Inflammatory macrophage treated with lipopolysaccharide for 1 hour (primary cell): Measurements from ENCODE around the gene LIPC.
A peak's percentile ranks its signal among the peaks of the same experiment; 100 is the strongest.

Source experiments
- DNase-seq, 2 donors: peaks; one replicate each; pipeline ENCODE4 v3.0.0-alpha.2; 2020 to 2022

Gene LIPC

DNA sequence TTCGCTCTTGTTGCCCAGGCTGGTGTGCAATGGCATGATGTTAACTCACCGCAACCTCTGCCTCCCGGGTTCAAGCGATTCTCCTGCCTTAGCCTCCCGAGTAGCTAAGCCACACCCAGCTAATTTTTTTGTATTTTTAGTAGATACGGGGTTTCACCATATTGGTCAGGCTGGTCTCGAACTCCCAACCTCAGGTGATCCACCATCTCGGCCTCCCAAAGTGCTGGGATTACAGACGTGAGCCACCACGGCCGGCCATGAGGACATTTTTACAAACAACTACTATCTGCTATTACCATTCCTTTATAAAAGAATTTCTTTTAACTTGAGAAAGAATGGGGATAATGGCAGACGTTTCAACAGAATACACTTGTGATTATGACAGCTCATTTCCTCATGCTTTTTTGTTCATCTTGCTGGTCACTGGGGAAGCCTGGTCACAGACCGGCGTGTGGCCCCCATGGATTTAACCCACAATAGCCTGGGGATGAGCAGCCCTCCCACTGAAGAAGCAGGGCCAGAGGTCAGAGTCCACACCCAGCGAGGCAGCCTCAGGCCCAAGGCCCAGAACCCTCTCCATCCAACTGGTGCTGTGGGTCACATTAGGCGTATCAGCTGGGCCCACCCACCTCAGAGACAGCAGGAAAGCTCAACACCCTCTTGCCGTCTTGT is 112.0 kb downstream of the LIPC start:
- DNase-seq = peak; percentile 44 to 81

DNA sequence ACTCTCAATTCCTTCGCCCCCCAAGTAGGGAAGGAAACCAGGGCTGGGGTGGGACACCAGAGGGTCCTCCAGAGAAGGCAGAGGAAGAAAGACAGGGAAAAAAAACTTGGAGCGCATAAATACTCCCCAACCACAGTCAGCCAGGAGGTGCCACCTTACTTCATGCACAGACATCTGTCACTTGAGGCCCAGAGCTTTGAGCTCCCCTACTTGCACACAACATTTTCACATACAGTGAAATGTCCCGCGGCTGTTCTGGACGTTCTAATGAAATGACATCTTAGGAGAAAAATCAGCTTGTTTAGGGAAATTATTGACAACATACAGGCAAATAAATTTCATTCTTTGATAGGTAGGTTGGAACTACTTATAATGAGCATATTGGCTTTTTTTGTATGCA is 113.0 kb downstream of the LIPC start:
- no peak for DNase-seq

- DNase-seq = peak in 1 of 2 donors; percentile 44
Observed at GRCh38 chr15:58545307-58546065, 113.7 kb downstream of the LIPC start.

DNA sequence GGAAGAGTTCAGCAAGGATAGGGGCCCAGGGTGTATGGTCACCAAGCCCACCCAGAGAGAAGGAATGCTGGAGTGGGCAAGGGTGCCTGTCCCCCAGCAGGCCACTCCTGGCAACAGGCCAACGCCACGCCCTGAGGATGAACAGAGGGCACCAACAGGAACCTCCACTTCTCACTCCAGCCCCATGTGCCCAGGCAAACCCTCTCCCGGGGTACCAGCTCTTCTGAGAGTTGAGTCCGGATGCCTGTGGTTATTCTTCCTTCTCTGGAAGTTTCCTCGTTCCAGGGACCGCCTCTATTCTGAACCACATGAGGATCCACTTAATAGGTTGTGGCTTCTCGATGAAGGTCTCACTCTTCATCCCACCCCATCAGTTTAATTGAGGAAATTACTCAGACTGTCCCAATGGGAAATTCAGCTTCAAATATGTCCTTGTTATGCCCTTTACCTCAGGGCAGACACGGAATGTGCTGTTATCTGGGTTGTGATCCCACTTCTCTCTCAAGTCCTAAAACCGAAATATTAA is 114.3 kb downstream of the LIPC start:
- DNase-seq = no peak

- DNase-seq = no peak
Observed at GRCh38 chr15:58546635-58547627, 115.1 kb downstream of the LIPC start.

GRCh38 chr15:58547628-58548307 is 116.0 kb downstream of the LIPC start:
- DNase-seq = no peak

GRCh38 chr15:58548308-58549012 is 116.7 kb downstream of the LIPC start:
- no peak for DNase-seq

- DNase-seq = no peak
Observed at GRCh38 chr15:58549013-58549784, 117.4 kb downstream of the LIPC start.

GRCh38 chr15:58549785-58550074 is 117.9 kb downstream of the LIPC start:
- no peak for DNase-seq

DNA sequence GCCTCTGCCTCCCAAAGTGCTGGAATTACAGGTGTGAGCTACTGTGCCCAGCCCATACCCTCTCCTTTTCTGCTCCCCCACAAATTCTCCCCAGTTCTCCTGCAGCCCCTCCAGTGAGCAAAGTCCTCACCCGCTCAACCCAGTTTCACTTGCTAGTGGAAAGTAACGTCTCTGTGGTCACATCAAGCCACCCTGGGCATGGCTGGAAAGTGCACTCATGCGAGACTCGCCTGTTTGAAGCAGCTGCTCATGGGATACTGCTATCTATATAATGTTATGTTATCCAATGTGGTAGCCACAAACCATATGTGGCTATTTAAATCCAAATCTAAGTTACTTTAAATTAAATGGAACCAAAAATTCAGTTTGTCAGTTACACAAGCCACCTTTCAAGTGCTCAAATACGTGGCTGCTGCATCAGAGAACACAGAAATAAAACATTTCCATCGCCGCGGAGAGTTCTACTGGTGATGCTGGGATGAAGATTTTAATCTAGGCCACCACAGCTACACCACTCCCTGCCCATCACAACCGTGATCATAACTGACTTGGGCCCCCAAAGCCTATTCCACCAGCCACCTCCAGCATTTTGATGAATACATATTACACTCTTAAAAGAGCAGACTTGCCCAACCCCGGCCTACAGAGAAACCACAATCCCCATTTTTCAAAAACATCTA is 119.4 kb downstream of the LIPC start:
- DNase-seq = no peak

- peak; percentile 63 to 87 for DNase-seq
Observed at GRCh38 chr15:58551764-58552504, 120.1 kb downstream of the LIPC start.

GRCh38 chr15:58552505-58553364 is 120.9 kb downstream of the LIPC start:
- no peak for DNase-seq

- no peak for DNase-seq
Observed at GRCh38 chr15:58553365-58553918, 121.7 kb downstream of the LIPC start.

DNA sequence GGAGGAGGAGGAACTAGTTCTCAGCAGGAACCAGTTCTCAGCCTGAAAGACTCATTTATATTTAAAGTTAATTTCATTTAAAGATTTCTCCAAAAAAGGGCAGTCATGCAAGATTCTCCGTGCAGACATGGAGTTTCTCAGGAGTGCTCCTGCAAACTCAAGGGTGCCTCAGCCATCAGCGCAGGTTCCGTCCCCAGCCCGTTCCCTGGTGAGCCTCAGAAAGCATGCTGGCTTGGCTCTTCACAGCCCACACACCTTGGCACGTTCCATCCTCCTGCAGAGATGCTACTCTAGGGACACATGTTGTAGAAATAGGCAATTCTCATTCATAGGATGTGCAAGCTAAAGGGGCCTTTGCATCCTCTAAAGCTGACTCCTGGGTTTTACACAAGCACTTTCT is 123.0 kb downstream of the LIPC start:
- DNase-seq = no peak

- peak in 1 of 2 donors; percentile 38 for DNase-seq
Observed at GRCh38 chr15:58555162-58556027, 123.6 kb downstream of the LIPC start.

- no peak for DNase-seq
Observed at GRCh38 chr15:58556028-58556361, 124.2 kb downstream of the LIPC start.

GRCh38 chr15:58556541-58556940 is 124.8 kb downstream of the LIPC start:
- DNase-seq = peak; percentile 49 to 86

DNA sequence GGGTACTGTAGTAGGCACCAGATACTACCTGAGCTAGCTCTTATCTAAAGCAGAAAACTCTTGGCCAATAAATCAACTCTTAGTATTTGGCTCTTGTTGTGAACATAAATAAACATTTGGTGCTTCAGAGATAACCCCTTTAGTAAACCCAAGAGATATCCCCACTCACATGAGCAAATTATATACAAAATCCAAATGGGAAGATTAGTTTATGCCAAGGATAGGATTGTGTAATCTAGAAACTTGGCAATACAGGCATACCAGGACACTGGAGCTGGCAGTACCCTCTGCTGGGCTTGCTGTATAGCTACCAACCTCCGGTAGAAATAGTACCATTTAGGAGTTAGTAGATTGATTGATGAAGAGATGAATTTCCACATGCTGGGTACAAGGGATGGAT is 127.0 kb downstream of the LIPC start:
- no peak for DNase-seq
